HepG2 (cell line): Measurements from ENCODE around the gene PPP1CA. TPM values are rescaled to one million over a fixed set of nuclear protein-coding genes. Genes with fewer than 3 reads are reported as not detected.

Experiments used
- ATAC-seq: fragments of 200-7000 bp; cut with Tn5 transposase; 3 replicates; pipeline ENCODE4 v1.9.1; 2020; ENCODE audit warnings: mild to moderate bottlenecking, moderate library complexity
- BruUV-seq: library from RNA; stranded (reverse); fragments of 400-500 nt; replicated peaks from 2 replicates; lab custom pipeline; 2021; lab: Mats Ljungman, UMichigan
- CTCF ChIA-PET: fragments of 300-600 bp; formaldehyde crosslinking; extraction: SDS; loops from one replicate; lab custom pipeline; 2021; ENCODE audit warnings: low total read pairs, inconsistent platforms, low intra/inter-chr PET ratio; lab: Yijun Ruan, JAX
- POLR2A ChIA-PET: fragments of 350-600 bp; sonication (Branson Sonifier 250); formaldehyde crosslinking; loops from one replicate; lab custom pipeline; 2020; ENCODE audit warnings: antibody characterized with exemption, inconsistent platforms; lab: Yijun Ruan, JAX
- DNase-seq: peaks from one replicate; pipeline ENCODE4 v3.0.0-alpha.2; 2015; ENCODE audit warnings: low spot score
- FAIRE-seq: peaks from 3 replicates; lab custom pipeline; 2011; peaks lifted over from hg19 to GRCh38; lab: Jason Lieb, UNC
- H2AFZ ChIP-seq: one replicate; pipeline ENCODE4 v1.6.1; 2011; ENCODE audit warnings: low read length, inconsistent platforms
- H3K27ac ChIP-seq: fragments of 300-600 bp; 3 replicates; pipeline ENCODE4 v1.8.0; 2011; ENCODE audit warnings: mixed run types, mild to moderate bottlenecking, mixed read lengths, low read length, inconsistent platforms; ENCODE audit not compliant: insufficient read depth; ENCODE audit errors: extremely low read length
- H3K27me3 ChIP-seq, 2 experiments: fragments of 200-600 bp in 1 of 2; 2 replicates in 1 of 2; 3 replicates in 1 of 2; pipeline versions ENCODE4 v1.6.0 to v1.8.0; 2011; ENCODE audit warnings: low read length in 2 of 2, mild to moderate bottlenecking in 2 of 2, moderate library complexity in 2 of 2, inconsistent platforms in 1 of 2; ENCODE audit not compliant: insufficient read depth in 2 of 2, control insufficient read depth in 1 of 2
- H3K36me3 ChIP-seq, 2 experiments: fragments of 200-600 bp in 1 of 2; replicated peaks in 1 of 2; 2 replicates in 1 of 2; 3 replicates in 1 of 2; pipeline versions ENCODE4 v1.5.1 to v1.8.0; 2011; ENCODE audit warnings: low read length in 2 of 2, inconsistent platforms in 1 of 2; ENCODE audit not compliant: insufficient read depth in 2 of 2, control insufficient read depth in 1 of 2
- H3K4me1 ChIP-seq: 2 replicates; pipeline ENCODE4 v1.5.1; 2012; ENCODE audit warnings: low read length, inconsistent platforms; ENCODE audit not compliant: insufficient read depth
- H3K4me2 ChIP-seq: 2 replicates; pipeline ENCODE4 v1.6.0; 2011; ENCODE audit warnings: low read depth, low read length, inconsistent platforms
- H3K4me3 ChIP-seq, 3 experiments: fragments of 200-600 bp in 1 of 3; sonication (generic), shearing (Covaris generic) in 1 of 3; replicated peaks in 1 of 3; 2 replicates each; pipeline ENCODE4 v1.5.1; 2011 to 2016; ENCODE audit warnings: low read length in 3 of 3, inconsistent platforms in 2 of 3, low read depth in 2 of 3, mild to moderate bottlenecking in 2 of 3, control low read depth in 1 of 3, mixed read lengths in 1 of 3; ENCODE audit not compliant: insufficient read depth in 1 of 3
- H3K79me2 ChIP-seq: one replicate; pipeline ENCODE4 v1.6.1; 2011; ENCODE audit warnings: low read length, inconsistent platforms; ENCODE audit not compliant: insufficient read depth
- H3K9ac ChIP-seq: 2 replicates; pipeline ENCODE4 v1.6.0; 2011; ENCODE audit warnings: mild to moderate bottlenecking, low read depth, low read length, inconsistent platforms; ENCODE audit not compliant: insufficient read depth
- H3K9me3 ChIP-seq: 2 replicates; pipeline ENCODE4 v1.5.1; 2012; ENCODE audit warnings: mild to moderate bottlenecking, low read length
- H4K20me1 ChIP-seq: 2 replicates; pipeline ENCODE4 v1.6.0; 2011; ENCODE audit warnings: inconsistent platforms, mild to moderate bottlenecking, low read length, moderate library complexity; ENCODE audit not compliant: insufficient read depth
- CCDC6 ChIP-seq: sonication (generic); formaldehyde crosslinking; IDR thresholded peaks from 2 replicates; pipeline ENCODE4 v1.8.1; 2022; ENCODE audit warnings: mild to moderate bottlenecking, missing genetic modification reagents, moderate library complexity
- KAT8 ChIP-seq: IDR thresholded peaks from 2 replicates; pipeline ENCODE4 v1.6.1; 2016; ENCODE audit warnings: missing genetic modification reagents, missing compliant biosample characterization
- NRL ChIP-seq: sonication (generic); formaldehyde crosslinking; IDR thresholded peaks from 2 replicates; pipeline ENCODE4 v1.5.0; 2020; ENCODE audit warnings: missing genetic modification reagents, mild to moderate bottlenecking, moderate library complexity, borderline replicate concordance
- POLR2A ChIP-seq, 2 experiments: IDR thresholded peaks; 2 replicates each; pipeline ENCODE4 v1.6.1; 2011; ENCODE audit warnings: low read depth in 2 of 2, low read length in 2 of 2, mild to moderate bottlenecking in 1 of 2, moderate library complexity in 1 of 2; ENCODE audit not compliant: insufficient read depth in 1 of 2
- RBM22 ChIP-seq: fragments of 200-400 bp; formaldehyde crosslinking; optimal IDR thresholded peaks from 2 replicates; pipeline ENCODE3; 2017; ENCODE audit warnings: mild to moderate bottlenecking, low read length, moderate library complexity
- RXRB ChIP-seq: IDR thresholded peaks from 2 replicates; pipeline ENCODE4 v1.6.1; 2016; ENCODE audit warnings: borderline replicate concordance, missing genetic modification reagents, missing compliant biosample characterization
- SALL1 ChIP-seq: sonication (generic); formaldehyde crosslinking; IDR thresholded peaks from 2 replicates; pipeline ENCODE4 v1.8.0; 2022; ENCODE audit warnings: mild to moderate bottlenecking, missing genetic modification reagents
- SRSF1 ChIP-seq: fragments of 200-400 bp; formaldehyde crosslinking; optimal IDR thresholded peaks from 2 replicates; pipeline ENCODE3; 2017; ENCODE audit warnings: mild to moderate bottlenecking, low read depth, low read length, moderate library complexity
- U2AF1 ChIP-seq: fragments of 200-400 bp; formaldehyde crosslinking; optimal IDR thresholded peaks from 2 replicates; pipeline ENCODE3; 2017; ENCODE audit warnings: mild to moderate bottlenecking, low read depth, low read length
- ZFP36L1 ChIP-seq: sonication (generic); formaldehyde crosslinking; IDR thresholded peaks from 2 replicates; pipeline ENCODE4 v1.8.0; 2022; ENCODE audit warnings: mild to moderate bottlenecking, missing genetic modification reagents, moderate library complexity
- ZFP37 ChIP-seq: sonication (generic); formaldehyde crosslinking; IDR thresholded peaks from 2 replicates; pipeline ENCODE4 v1.4.0; 2020; ENCODE audit warnings: missing genetic modification reagents, borderline replicate concordance
- ZFP82 ChIP-seq: sonication (generic); formaldehyde crosslinking; IDR thresholded peaks from 2 replicates; pipeline ENCODE4 v1.5.1; 2020; ENCODE audit warnings: mild to moderate bottlenecking, missing genetic modification reagents, borderline replicate concordance
- ZNF138 ChIP-seq: sonication (generic); formaldehyde crosslinking; IDR thresholded peaks from 2 replicates; pipeline ENCODE4 v1.5.0; 2020; ENCODE audit warnings: mild to moderate bottlenecking, low read depth, missing genetic modification reagents
- ZNF549 ChIP-seq: sonication (generic); formaldehyde crosslinking; IDR thresholded peaks from 2 replicates; pipeline ENCODE4 v1.5.0; 2020; ENCODE audit warnings: missing genetic modification reagents
- ZNF780A ChIP-seq: sonication (generic); formaldehyde crosslinking; IDR thresholded peaks from 2 replicates; pipeline ENCODE4 v1.8.0; 2022; ENCODE audit warnings: mild to moderate bottlenecking, missing genetic modification reagents, moderate library complexity
- WGBS: methylation state at CpG from one replicate; pipeline ENCODE4 v1.1.6; 2017; ENCODE audit warnings: low lambda C conversion rate; 5-methylcytosine and 5-hydroxymethylcytosine counted together
- in situ Hi-C: cut with HindIII; loops from 2 replicates; pipeline ENCODE4 v1.10.0; 2017; ENCODE audit warnings: low pct_unique_long_range_greater_than_20kb; ENCODE audit not compliant: extremely low pct_ligation_motif_present
- intact Hi-C: fragments of 100-400 bp; cut with micrococcal nuclease; formaldehyde crosslinking; loops from one replicate; pipeline ENCODE4 v1.10.0; 2022; ENCODE audit not compliant: unreplicated experiment
- polyA plus RNA-seq, 8 experiments: library from polyadenylated mRNA; depleted of rRNA in 3 of 8; stranded (reverse) in 7 of 8; unstranded in 1 of 8; fragments of >200 nt; fragmentation: Illumina TruSeq in 4 of 8; extraction: Trizol in 4 of 8; gene quantifications; 2 replicates each; pipeline versions ENCODE4 v1.2.1 to v1.2.3, GENCODE V29; 2011 to 2016; ENCODE audit warnings: low read depth in 4 of 8, missing spikeins in 1 of 8, mixed read lengths in 1 of 8; ENCODE audit not compliant: insufficient read depth in 1 of 8
- total RNA-seq, 5 experiments: library from RNA; depleted of rRNA; stranded (reverse); fragments of >200 nt; fragmentation: Illumina TruSeq; extraction: Trizol; gene quantifications; 2 replicates each; pipeline ENCODE4 v1.2.3, GENCODE V29; 2016; ENCODE audit warnings: low read depth in 1 of 5

The PPP1CA gene
- total and polyA plus RNA-seq, 2 of the 13 experiments (the other 11 are each of a cell fraction or from before 2014, with no cell fraction given) = 149 to 170 TPM

- Histone ChIP-seq H3K36me3 (peaks cover 11 to 20% of the 10 kb centered on the region in 2 experiments; a peak in 4 of 5 replicates), H3K9me3 (no peaks in the 10 kb centered on the region), H4K20me1 (no peaks in the 10 kb centered on the region), H3K9ac (no peak overlapping the region), H3K4me1 (peaks cover 8% of the 10 kb centered on the region), H2AFZ (no peak overlapping the region), H3K79me2 (peaks cover under 1% of the 10 kb centered on the region), H3K4me2 (no peak overlapping the region), H3K27ac (no peak overlapping the region), H3K27me3 (no peaks in the 10 kb centered on the region), H3K4me3 (no peak overlapping the region)
- CTCF ChIA-PET = no interaction called here
- in situ Hi-C loops = no loop called here
- BruUV-seq = no TSS peak
- ATAC-seq = no peak
- POLR2A ChIA-PET = interaction anchor here (1.1 to 1.6 kb wide), 3 partner anchors 9 to 31 kb away, joined by 3 to 5 read pairs (median 4); partner anchors contain the start of gene RPS6KB2
- intact Hi-C loops = no loop called here
- 83% methylated on average over 3 of the region's 3 CpGs for WGBS
- DNase-seq = no peak
- no peak for FAIRE-seq
- TF ChIP-seq CCDC6 (CRISPR knock-in tag) = no peak
- 0 out of 2 replicates have a peak, but pooled peaks have one; percentile 12 for TF ChIP-seq SALL1
- TF ChIP-seq KAT8 (CRISPR knock-in tag) = no peak
- TF ChIP-seq ZNF780A = no peak
Measured at GRCh38 chr11:67437809-67438157, 36.1 kb upstream of the PPP1CA start.

GRCh38 chr11:67437082-67437808, 35.6 kb upstream of the PPP1CA start, which contains the start of gene PTPRCAP:
PTPRCAP (minus strand) TSS chr11:67437682; CDS start chr11:67437619, 63 bp downstream.
- intact Hi-C loops (no loop called here), in situ Hi-C loops (no loop called here)
- ChIA-PET CTCF (no interaction called here), POLR2A (interaction anchor here (1.4 to 1.6 kb wide), 2 partner anchors 9 to 31 kb away, joined by 3 to 4 read pairs; partner anchors contain the start of gene RPS6KB2)
- WGBS = 92% methylated on average over 9 of the region's 26 CpGs
- Histone ChIP-seq H3K4me3 (no peak within 1 kb of the TSS), H3K4me1 (peaks cover 3% of the 10 kb centered on the region), H3K9me3 (no peaks in the 10 kb centered on the region), H4K20me1 (no peaks in the 10 kb centered on the region), H3K36me3 (peaks cover 15 to 25% of the 10 kb centered on the region in 2 experiments; a peak in 4 of 5 replicates), H2AFZ (no peak within 1 kb of the TSS), H3K27ac (no peak within 1 kb of the TSS), H3K79me2 (no peaks in the 10 kb centered on the region), H3K4me2 (no peak within 1 kb of the TSS), H3K9ac (no peak within 1 kb of the TSS), H3K27me3 (no peaks in the 10 kb centered on the region)
- no TSS peak for BruUV-seq
- TF ChIP-seq POLR2A (IDR thresholded peaks at IDR 0.05; ENCODE audit: insufficient read depth in 1 of 2, low read depth in 2 of 2, low read length in 2 of 2) (0 out of 4 replicates have a peak, but pooled peaks of 1 of the 2 experiments have one; percentile 9), NRL (CRISPR knock-in tag) (no peak), SRSF1 (no peak), RXRB (CRISPR knock-in tag) (no peak), ZFP82 (CRISPR knock-in tag) (no peak), ZFP36L1 (CRISPR knock-in tag) (no peak), ZFP37 (CRISPR knock-in tag) (no peak), U2AF1 (no peak), RBM22 (peak; percentile 29), ZNF138 (no peak), ZNF549 (no peak)
- ATAC-seq (no peak), DNase-seq (no peak), FAIRE-seq (no peak)
